PC-9 (cell line): ENCODE results near the gene ACAP3. TPM values are rescaled to one million over a fixed set of nuclear protein-coding genes. Genes with fewer than 3 reads are reported as not detected.

Source experiments
- BruUV-seq: library from RNA; stranded (reverse); fragments of 400-500 nt; replicated peaks from 2 replicates; lab custom pipeline; 2021; lab: Mats Ljungman, UMichigan
- CTCF ChIA-PET: fragments of 300-600 bp; sonication (Branson Sonifier 250); formaldehyde crosslinking; loops from one replicate; lab custom pipeline; 2022; ENCODE audit warnings: antibody characterized with exemption; lab: Charles Lee
- POLR2A ChIA-PET: fragments of 300-600 bp; sonication (Branson Sonifier 250); formaldehyde crosslinking; loops from one replicate; lab custom pipeline; 2022; ENCODE audit warnings: antibody characterized with exemption; ENCODE audit not compliant: unreplicated experiment; lab: Charles Lee
- DNase-seq, 2 experiments: peaks; one replicate each; pipeline versions ENCODE4 v3.0.0 to v3.0.0-alpha.2; 2015 to 2022; ENCODE audit warnings: mixed read lengths in 1 of 2
- H2AFZ ChIP-seq: fragments of 200-600 bp; sonication (generic); 2 replicates; pipeline ENCODE4 v1.8.1; 2017; ENCODE audit warnings: antibody characterized with exemption
- H3F3A ChIP-seq: fragments of 200-600 bp; sonication (generic); 2 replicates; pipeline ENCODE4 v1.8.1; 2017; ENCODE audit warnings: antibody characterized with exemption, mild to moderate bottlenecking, low read depth; ENCODE audit not compliant: insufficient read depth
- H3K27ac ChIP-seq: fragments of 200-600 bp; sonication (generic); 2 replicates; pipeline ENCODE4 v1.6.1; 2016; ENCODE audit warnings: mixed run types
- H3K27me3 ChIP-seq: fragments of 200-600 bp; sonication (generic); 2 replicates; pipeline ENCODE4 v1.6.1; 2016; ENCODE audit warnings: low read depth, mixed run types; ENCODE audit not compliant: insufficient read depth
- H3K36me3 ChIP-seq: fragments of 200-600 bp; sonication (generic); 2 replicates; pipeline ENCODE4 v1.6.1; 2016; ENCODE audit warnings: low read depth, mixed run types
- H3K4me1 ChIP-seq: fragments of 200-600 bp; sonication (generic); replicated peaks from 2 replicates; pipeline ENCODE4 v1.6.1; 2016; ENCODE audit warnings: mixed run types; ENCODE audit not compliant: insufficient read depth
- H3K4me2 ChIP-seq: fragments of 200-600 bp; sonication (generic); 2 replicates; pipeline ENCODE4 v1.6.1; 2017; ENCODE audit warnings: mixed run types
- H3K4me3 ChIP-seq: fragments of 200-600 bp; sonication (generic); 2 replicates; pipeline ENCODE4 v1.6.1; 2016; ENCODE audit warnings: mixed run types
- H3K79me2 ChIP-seq: fragments of 200-600 bp; sonication (generic); 2 replicates; pipeline ENCODE4 v1.6.1; 2017; ENCODE audit warnings: low read depth, mixed run types
- H3K9me2 ChIP-seq: fragments of 200-600 bp; sonication (generic); 2 replicates; pipeline ENCODE4 v1.8.1; 2017; ENCODE audit warnings: mild to moderate bottlenecking; ENCODE audit not compliant: insufficient read depth
- H3K9me3 ChIP-seq: fragments of 200-600 bp; sonication (generic); 2 replicates; pipeline ENCODE4 v1.8.1; 2016; ENCODE audit warnings: low read depth; ENCODE audit not compliant: insufficient read depth
- H4K20me1 ChIP-seq: fragments of 200-600 bp; sonication (generic); 2 replicates; pipeline ENCODE4 v1.8.1; 2017; ENCODE audit not compliant: insufficient read depth
- EZH2 ChIP-seq: fragments of 200-600 bp; sonication (generic); IDR thresholded peaks from 2 replicates; pipeline ENCODE4 v1.8.0; 2017; ENCODE audit warnings: antibody characterized with exemption, low read depth
- intact Hi-C: fragments of 100-400 bp; cut with micrococcal nuclease; formaldehyde crosslinking; loops from one replicate; pipeline ENCODE4 v1.10.0; 2022; ENCODE audit not compliant: unreplicated experiment
- total RNA-seq: library from RNA; stranded (reverse); gene quantifications from 2 replicates; pipeline ENCODE4 v1.2.3, GENCODE V29; 2021
- TF ChIP-seq, protein P1 (sequence below): fragments of 200-600 bp; sonication (generic); conservative IDR thresholded peaks from 2 replicates; pipeline ENCODE4 v1.6.1; 2017; ENCODE audit warnings: mixed run types, antibody characterized with exemption, mild to moderate bottlenecking, moderate library complexity

Gene ACAP3
- total RNA-seq, 1 experiment from 2014 or later = 54.8 TPM

DNA sequence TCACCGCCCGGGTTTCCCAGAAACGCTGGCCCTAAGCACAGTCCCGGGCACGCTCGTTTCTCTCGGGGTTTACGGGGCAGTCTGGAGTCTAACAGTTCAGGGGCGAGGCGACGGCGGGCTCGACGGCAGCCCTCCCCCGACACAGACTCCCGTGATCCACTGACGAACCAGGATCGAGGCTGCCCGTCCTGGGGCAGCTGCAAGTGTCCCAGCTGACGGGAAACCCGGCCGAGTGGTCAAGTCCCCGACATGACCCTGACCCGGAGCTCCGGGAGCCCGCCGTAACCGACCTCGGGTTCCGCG lies 34.6 kb downstream of the ACAP3 start:
- Histone ChIP-seq H3K27ac (peak overlapping the region; percentile 42), H3K4me1 (peaks cover 17% of the 10 kb centered on the region), H4K20me1 (peaks cover 39% of the 10 kb centered on the region), H3K9me3 (no peaks in the 10 kb centered on the region), H3K4me2 (peak overlapping the region; percentile 93), H3K36me3 (peaks cover 4% of the 10 kb centered on the region; the same call in 1 of the 2 replicates), H3K4me3 (peak overlapping the region; percentile 70), H3K27me3 (no peaks in the 10 kb centered on the region), H3F3A (peaks cover 10% of the 10 kb centered on the region), H3K9me2 (no peaks in the 10 kb centered on the region), H3K79me2 (peaks cover 50% of the 10 kb centered on the region), H2AFZ (no peak overlapping the region)
- ChIA-PET POLR2A (interaction anchor here (0.6 to 0.7 kb wide), 5 partner anchors 9 to 142 kb away, joined by 3 to 21 read pairs (median 14); no protein-coding TSS in a partner anchor), CTCF (no interaction called here)
- intact Hi-C loops = loop anchor here (5.0 kb wide), 1 partner anchor 74 kb away; the partner anchor contains the start of gene DVL1
- TF ChIP-seq, protein P1, sequence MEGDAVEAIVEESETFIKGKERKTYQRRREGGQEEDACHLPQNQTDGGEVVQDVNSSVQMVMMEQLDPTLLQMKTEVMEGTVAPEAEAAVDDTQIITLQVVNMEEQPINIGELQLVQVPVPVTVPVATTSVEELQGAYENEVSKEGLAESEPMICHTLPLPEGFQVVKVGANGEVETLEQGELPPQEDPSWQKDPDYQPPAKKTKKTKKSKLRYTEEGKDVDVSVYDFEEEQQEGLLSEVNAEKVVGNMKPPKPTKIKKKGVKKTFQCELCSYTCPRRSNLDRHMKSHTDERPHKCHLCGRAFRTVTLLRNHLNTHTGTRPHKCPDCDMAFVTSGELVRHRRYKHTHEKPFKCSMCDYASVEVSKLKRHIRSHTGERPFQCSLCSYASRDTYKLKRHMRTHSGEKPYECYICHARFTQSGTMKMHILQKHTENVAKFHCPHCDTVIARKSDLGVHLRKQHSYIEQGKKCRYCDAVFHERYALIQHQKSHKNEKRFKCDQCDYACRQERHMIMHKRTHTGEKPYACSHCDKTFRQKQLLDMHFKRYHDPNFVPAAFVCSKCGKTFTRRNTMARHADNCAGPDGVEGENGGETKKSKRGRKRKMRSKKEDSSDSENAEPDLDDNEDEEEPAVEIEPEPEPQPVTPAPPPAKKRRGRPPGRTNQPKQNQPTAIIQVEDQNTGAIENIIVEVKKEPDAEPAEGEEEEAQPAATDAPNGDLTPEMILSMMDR = no peak
- TF ChIP-seq EZH2 = no peak
- BruUV-seq = no TSS peak
- no peak for DNase-seq

DNA sequence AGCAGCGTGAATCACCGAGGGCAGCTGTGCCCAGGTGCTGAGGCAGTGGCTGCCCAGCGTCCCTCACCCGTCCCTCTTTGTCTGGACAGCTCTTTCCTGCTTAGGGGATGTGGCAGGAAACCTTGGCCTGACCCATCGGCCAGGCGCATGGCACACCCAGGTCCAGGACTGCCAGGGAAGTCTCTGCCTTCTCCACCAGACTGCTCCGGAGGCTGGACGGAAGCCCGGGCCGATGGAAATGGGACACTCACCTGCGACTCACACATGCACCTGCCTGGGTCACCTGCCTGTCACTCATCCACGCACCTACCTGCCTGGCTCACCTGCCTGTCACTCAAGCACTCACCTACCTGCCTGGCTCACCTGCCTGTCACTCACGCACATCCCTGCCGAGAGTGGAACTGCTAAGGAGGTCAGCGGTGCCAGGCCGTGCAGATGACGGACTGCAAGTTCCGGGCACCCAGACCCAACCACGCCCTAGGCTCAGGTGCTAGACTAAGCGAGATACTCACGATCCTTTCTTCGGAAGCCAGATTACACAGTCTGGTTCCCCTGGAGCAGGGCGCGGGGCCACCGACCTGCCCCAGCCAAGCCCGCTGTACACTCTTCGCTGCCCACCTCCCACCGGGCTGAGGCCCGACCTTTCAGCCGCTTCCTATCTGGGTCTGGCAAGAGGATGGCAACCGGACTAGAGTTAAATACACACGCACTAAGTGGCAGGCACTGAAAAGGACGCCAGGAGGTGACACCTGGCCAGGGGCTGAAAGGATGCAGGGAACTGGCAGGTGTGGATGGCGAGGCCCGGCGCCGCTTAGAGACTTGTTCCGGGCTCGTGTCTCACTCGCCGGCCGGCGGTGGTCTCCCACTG lies 35.2 kb downstream of the ACAP3 start:
- CTCF ChIA-PET = no interaction called here
- Histone ChIP-seq H3K4me1 (peaks cover 17% of the 10 kb centered on the region), H3K79me2 (peaks cover 53% of the 10 kb centered on the region), H3F3A (peaks cover 11% of the 10 kb centered on the region), H3K9me2 (no peaks in the 10 kb centered on the region), H3K27me3 (no peaks in the 10 kb centered on the region), H3K27ac (peak overlapping the region; percentile 55), H4K20me1 (peaks cover 45% of the 10 kb centered on the region), H3K9me3 (no peaks in the 10 kb centered on the region), H3K4me2 (peak overlapping the region; percentile 93), H3K36me3 (peaks cover 4% of the 10 kb centered on the region; the same call in 1 of the 2 replicates), H3K4me3 (peak overlapping the region; percentile 70), H2AFZ (no peak overlapping the region)
- intact Hi-C loops = loop anchor here (5.0 kb wide), 1 partner anchor 75 kb away; the partner anchor contains the start of gene DVL1
- peak; percentile 65 to 78 for DNase-seq
- no peak for TF ChIP-seq EZH2
- BruUV-seq = TSS peak; percentile 72
- POLR2A ChIA-PET = no interaction called here

DNA sequence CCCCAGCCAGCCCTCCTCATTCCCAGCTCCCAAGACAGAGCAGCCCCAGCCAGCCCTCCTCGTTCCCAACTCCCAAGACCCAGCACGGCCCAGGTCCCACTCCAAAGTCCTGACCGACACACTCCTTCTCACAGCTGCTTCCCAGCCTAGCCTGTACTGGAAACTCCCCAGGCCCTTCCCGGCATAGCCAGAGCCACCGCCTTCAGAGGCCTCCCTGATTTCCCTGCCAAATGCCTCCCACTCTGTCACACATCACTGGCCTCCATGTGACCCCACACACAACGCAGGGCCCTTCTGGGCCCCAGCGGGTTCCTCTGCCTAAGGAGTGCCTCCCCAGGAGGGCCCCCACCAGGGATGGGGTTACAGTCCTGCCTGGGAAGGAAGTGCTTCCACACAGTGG lies 36.9 kb downstream of the ACAP3 start:
- CTCF ChIA-PET = no interaction called here
- H3K27ac ChIP-seq = no peak overlapping the region

More for the DNA sequence above, 36.9 kb downstream of the ACAP3 start:
- Histone ChIP-seq H2AFZ (no peak overlapping the region), H3K4me2 (peak overlapping the region; percentile 93; the same call in 1 of the 2 replicates), H3K79me2 (peaks cover 67% of the 10 kb centered on the region), H3K27me3 (no peaks in the 10 kb centered on the region), H3K36me3 (peaks cover 4% of the 10 kb centered on the region), H3K9me3 (no peaks in the 10 kb centered on the region), H4K20me1 (peaks cover 52% of the 10 kb centered on the region), H3K4me3 (no peak overlapping the region), H3F3A (peaks cover 24% of the 10 kb centered on the region), H3K4me1 (peaks cover 17% of the 10 kb centered on the region), H3K9me2 (no peaks in the 10 kb centered on the region)
- TF ChIP-seq EZH2 = no peak
- TF ChIP-seq, protein P1 = no peak
- no peak for DNase-seq
- intact Hi-C loops = loop anchor here (5.0 kb wide), 1 partner anchor 76 kb away; the partner anchor contains the start of gene DVL1
- POLR2A ChIA-PET = no interaction called here
- no TSS peak for BruUV-seq
